DND-41 (cell line): ENCODE data around the gene SRCAP.

ENCODE experiments used
- ATAC-seq: fragments of 200-7000 bp; cut with Tn5 transposase; 3 replicates; pipeline ENCODE4 v1.9.1; 2021; ENCODE audit warnings: low read depth; ENCODE audit not compliant: insufficient read depth
- DNase-seq: peaks from one replicate; pipeline ENCODE4 v3.0.0-alpha.2; 2020
- H2AFZ ChIP-seq: 2 replicates; pipeline ENCODE4 v1.6.0; 2012; ENCODE audit warnings: low read depth, low read length
- H3K27ac ChIP-seq: 2 replicates; pipeline ENCODE4 v1.5.1; 2012; ENCODE audit warnings: low read length, inconsistent platforms
- H3K27me3 ChIP-seq: fragments of 200-600 bp; sonication (generic); 2 replicates; pipeline ENCODE4 v1.6.0; 2012; ENCODE audit warnings: low read length, mild to moderate bottlenecking, inconsistent platforms; ENCODE audit not compliant: insufficient read depth, poor library complexity
- H3K36me3 ChIP-seq: 2 replicates; pipeline ENCODE4 v1.5.1; 2012; ENCODE audit warnings: low read length, inconsistent platforms; ENCODE audit not compliant: insufficient read depth
- H3K4me1 ChIP-seq: 2 replicates; pipeline ENCODE4 v1.5.1; 2012; ENCODE audit warnings: mild to moderate bottlenecking, low read length; ENCODE audit not compliant: insufficient read depth
- H3K4me2 ChIP-seq: 2 replicates; pipeline ENCODE4 v1.6.0; 2012; ENCODE audit warnings: mild to moderate bottlenecking, moderate library complexity, low read length, inconsistent platforms; ENCODE audit not compliant: insufficient read depth
- H3K4me3 ChIP-seq, 2 experiments: fragments of 200-600 bp in 1 of 2; shearing (Covaris generic) in 1 of 2; 2 replicates each; pipeline ENCODE4 v1.5.1; 2012 to 2016; ENCODE audit warnings: inconsistent platforms in 2 of 2, low read length in 2 of 2, mild to moderate bottlenecking in 2 of 2, low read depth in 1 of 2, moderate library complexity in 1 of 2
- H3K79me2 ChIP-seq: 2 replicates; pipeline ENCODE4 v1.6.0; 2012; ENCODE audit warnings: low read length, inconsistent platforms; ENCODE audit not compliant: insufficient read depth
- H3K9ac ChIP-seq: 2 replicates; pipeline ENCODE4 v1.6.0; 2012; ENCODE audit warnings: low read depth, mild to moderate bottlenecking, inconsistent platforms, low read length, moderate library complexity
- H3K9me3 ChIP-seq: 2 replicates; pipeline ENCODE4 v1.5.1; 2012; ENCODE audit warnings: low read length, moderate library complexity, mild to moderate bottlenecking, inconsistent platforms; ENCODE audit not compliant: insufficient read depth, severe bottlenecking
- H4K20me1 ChIP-seq: 2 replicates; pipeline ENCODE4 v1.6.0; 2012; ENCODE audit warnings: low read length; ENCODE audit not compliant: insufficient read depth
- EZH2 ChIP-seq: IDR thresholded peaks from 3 replicates; pipeline ENCODE4 v1.6.1; 2012; ENCODE audit warnings: borderline replicate concordance, low read depth, mild to moderate bottlenecking, moderate library complexity, low read length, inconsistent platforms; ENCODE audit not compliant: severe bottlenecking
- TF ChIP-seq, protein P1 (sequence below): IDR thresholded peaks from 2 replicates; pipeline ENCODE4 v1.5.1; 2012; ENCODE audit warnings: borderline replicate concordance, low read length, moderate library complexity, mild to moderate bottlenecking; ENCODE audit not compliant: poor library complexity, severe bottlenecking; ENCODE audit errors: extremely low read depth

SRCAP gene

DNA sequence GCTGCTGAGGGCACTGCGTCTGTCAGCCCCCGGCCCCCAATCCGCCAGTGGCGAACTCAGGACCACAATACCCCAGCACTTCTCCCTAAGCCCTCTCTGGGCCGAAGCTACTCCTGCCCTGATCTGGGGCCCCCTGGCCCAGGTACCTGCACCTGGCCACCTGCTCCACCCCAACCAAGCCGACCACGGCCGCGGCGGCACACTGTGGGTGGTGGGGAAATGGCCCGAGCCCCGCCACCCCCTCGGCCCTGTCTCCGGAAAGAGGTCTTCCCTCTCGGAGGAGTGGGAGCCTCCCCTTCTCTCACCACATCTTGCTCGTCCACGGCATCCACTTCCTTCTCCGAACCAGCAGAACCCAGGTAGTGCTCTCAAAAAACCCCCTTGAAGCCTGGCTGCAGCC, 44.1 kb upstream of the SRCAP start:
- H3K4me2 ChIP-seq = no peak overlapping the region
- DNase-seq = no peak
- H3K36me3 ChIP-seq = peaks cover 48% of the 10 kb centered on the region
- no peaks in the 10 kb centered on the region for H3K27me3 ChIP-seq
- no peaks in the 10 kb centered on the region for H3K9me3 ChIP-seq
- TF ChIP-seq, protein P1, sequence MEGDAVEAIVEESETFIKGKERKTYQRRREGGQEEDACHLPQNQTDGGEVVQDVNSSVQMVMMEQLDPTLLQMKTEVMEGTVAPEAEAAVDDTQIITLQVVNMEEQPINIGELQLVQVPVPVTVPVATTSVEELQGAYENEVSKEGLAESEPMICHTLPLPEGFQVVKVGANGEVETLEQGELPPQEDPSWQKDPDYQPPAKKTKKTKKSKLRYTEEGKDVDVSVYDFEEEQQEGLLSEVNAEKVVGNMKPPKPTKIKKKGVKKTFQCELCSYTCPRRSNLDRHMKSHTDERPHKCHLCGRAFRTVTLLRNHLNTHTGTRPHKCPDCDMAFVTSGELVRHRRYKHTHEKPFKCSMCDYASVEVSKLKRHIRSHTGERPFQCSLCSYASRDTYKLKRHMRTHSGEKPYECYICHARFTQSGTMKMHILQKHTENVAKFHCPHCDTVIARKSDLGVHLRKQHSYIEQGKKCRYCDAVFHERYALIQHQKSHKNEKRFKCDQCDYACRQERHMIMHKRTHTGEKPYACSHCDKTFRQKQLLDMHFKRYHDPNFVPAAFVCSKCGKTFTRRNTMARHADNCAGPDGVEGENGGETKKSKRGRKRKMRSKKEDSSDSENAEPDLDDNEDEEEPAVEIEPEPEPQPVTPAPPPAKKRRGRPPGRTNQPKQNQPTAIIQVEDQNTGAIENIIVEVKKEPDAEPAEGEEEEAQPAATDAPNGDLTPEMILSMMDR = no peak
- TF ChIP-seq EZH2 = no peak
- no peak for ATAC-seq
- H3K79me2 ChIP-seq = peaks cover 29% of the 10 kb centered on the region
- H3K27ac ChIP-seq = no peak overlapping the region
- no peak overlapping the region for H2AFZ ChIP-seq
- peaks cover 2% of the 10 kb centered on the region for H4K20me1 ChIP-seq
- H3K4me3 ChIP-seq = no peak overlapping the region
- H3K9ac ChIP-seq = no peak overlapping the region
- H3K4me1 ChIP-seq = peaks cover 45% of the 10 kb centered on the region

GRCh38 chr16:30655815-30656347, 43.1 kb upstream of the SRCAP start:
- H3K4me2 ChIP-seq = no peak overlapping the region
- TF ChIP-seq, protein P1 = no peak
- no peak for TF ChIP-seq EZH2
- H3K79me2 ChIP-seq = peaks cover 39% of the 10 kb centered on the region
- H3K27me3 ChIP-seq = no peaks in the 10 kb centered on the region
- H2AFZ ChIP-seq = no peak overlapping the region
- no peak overlapping the region for H3K4me3 ChIP-seq
- no peak overlapping the region for H3K27ac ChIP-seq
- H3K36me3 ChIP-seq = peaks cover 58% of the 10 kb centered on the region
- peaks cover 12% of the 10 kb centered on the region for H4K20me1 ChIP-seq
- no peaks in the 10 kb centered on the region for H3K9me3 ChIP-seq
- DNase-seq = no peak
- H3K4me1 ChIP-seq = peaks cover 50% of the 10 kb centered on the region
- no peak for ATAC-seq
- H3K9ac ChIP-seq = no peak overlapping the region

DNA sequence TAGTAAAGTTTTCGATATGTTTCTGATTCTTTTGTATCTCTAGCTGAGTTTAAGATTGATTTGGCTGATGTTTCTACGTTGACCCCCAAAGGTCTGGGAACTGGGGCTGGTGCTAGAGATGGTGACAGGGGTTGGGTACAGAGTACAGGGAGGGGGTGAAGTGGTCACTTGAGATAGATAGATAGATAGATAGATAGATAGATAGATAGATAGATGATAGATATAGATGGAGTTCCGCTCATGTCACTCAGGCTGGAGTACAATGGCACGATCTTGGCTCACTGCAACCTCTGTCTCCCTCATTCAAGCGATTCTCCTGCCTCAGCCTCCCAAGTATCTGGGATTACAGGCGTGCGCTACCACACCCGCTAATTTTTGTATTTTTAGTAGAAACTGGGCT, 42.6 kb upstream of the SRCAP start:
- H3K9ac ChIP-seq = 0 out of 2 replicates have a peak overlapping the region, but pooled peaks have one; percentile 57
- H2AFZ ChIP-seq = no peak overlapping the region
- ATAC-seq (no peak), DNase-seq (no peak)
- H3K79me2 ChIP-seq = peaks cover 40% of the 10 kb centered on the region
- no peak overlapping the region for H3K27ac ChIP-seq
- no peaks in the 10 kb centered on the region for H3K9me3 ChIP-seq
- no peaks in the 10 kb centered on the region for H3K27me3 ChIP-seq
- TF ChIP-seq EZH2 = no peak
- TF ChIP-seq, protein P1 = no peak
- H3K4me1 ChIP-seq = peaks cover 55% of the 10 kb centered on the region
- peak overlapping the region; percentile 75; the same call in 1 of the 2 replicates for H3K4me2 ChIP-seq
- H3K4me3 ChIP-seq = no peak overlapping the region
- peaks cover 63% of the 10 kb centered on the region for H3K36me3 ChIP-seq
- H4K20me1 ChIP-seq = peaks cover 17% of the 10 kb centered on the region
